Skin epidermis (tissue), 12 donors: ENCODE results near the gene EIF4B.
"Not testable (repeated sequence)": the region's sequence is repeated elsewhere in the genome, so short reads cannot be mapped to it uniquely, and the experiment has no call there.

ENCODE experiments used
- H3K27ac ChIP-seq, 21 experiments: fragments of 200-600 bp; sonication (generic) in 11 of 21; one replicate each; pipeline ENCODE4 v1.5.0; 2020; ENCODE audit warnings: mild to moderate bottlenecking in 3 of 21, inconsistent platforms in 2 of 21, moderate library complexity in 2 of 21
- H3K4me3 ChIP-seq, 7 experiments: fragments of 200-600 bp; sonication (generic) in 2 of 7; one replicate each; pipeline ENCODE4 v1.5.0; 2020; ENCODE audit warnings: inconsistent platforms in 2 of 7, mild to moderate bottlenecking in 2 of 7, moderate library complexity in 1 of 7

EIF4B gene

GRCh38 chr12:52992240-52992639 is 14.0 kb upstream of the EIF4B start:
- not testable (repeated sequence) for H3K4me3 ChIP-seq

DNA sequence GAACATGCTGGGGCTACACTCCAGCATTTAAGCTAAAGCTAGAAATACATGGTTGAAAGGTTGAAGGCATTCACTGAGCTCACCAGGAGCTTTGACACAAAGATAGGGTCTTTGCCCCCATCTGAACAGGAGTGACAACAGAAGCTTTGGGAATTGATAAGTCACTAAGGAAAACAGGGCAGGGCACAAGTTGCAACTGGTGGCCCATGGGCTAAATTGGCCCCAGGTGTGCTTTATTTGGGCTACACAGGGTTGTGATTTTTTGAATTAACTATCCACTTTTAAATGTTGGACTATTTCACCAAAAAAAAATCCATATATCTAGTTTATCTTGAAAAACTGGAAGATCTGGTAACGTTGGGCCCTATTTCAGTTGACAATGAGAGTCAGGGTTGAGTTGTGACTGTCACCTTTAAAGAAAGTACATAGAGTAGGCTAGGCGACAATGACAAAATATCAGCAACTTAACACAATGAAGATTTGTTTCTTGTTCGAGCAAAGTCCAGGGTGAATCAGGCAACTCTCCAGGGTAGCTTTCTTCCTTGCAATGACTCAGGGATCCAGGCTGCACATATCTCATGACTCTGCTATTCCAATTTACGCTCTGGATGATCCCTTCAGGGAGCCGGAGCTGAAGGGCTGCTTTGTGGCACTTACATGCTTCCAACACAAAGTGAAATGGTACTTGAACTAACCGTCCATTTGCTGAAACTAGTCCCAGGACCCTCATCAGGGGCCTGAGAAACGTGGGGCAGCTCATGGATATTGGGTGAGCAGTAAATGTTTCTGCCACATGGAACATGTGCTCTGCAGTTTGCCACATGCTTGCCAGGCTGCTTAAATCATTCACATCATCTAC is 13.3 kb upstream of the EIF4B start:
- H3K4me3 ChIP-seq = no peak overlapping the region

More at GRCh38 chr12:52992240-52992639, 14.0 kb upstream of the EIF4B start:
- not testable (repeated sequence) for H3K27ac ChIP-seq

DNA sequence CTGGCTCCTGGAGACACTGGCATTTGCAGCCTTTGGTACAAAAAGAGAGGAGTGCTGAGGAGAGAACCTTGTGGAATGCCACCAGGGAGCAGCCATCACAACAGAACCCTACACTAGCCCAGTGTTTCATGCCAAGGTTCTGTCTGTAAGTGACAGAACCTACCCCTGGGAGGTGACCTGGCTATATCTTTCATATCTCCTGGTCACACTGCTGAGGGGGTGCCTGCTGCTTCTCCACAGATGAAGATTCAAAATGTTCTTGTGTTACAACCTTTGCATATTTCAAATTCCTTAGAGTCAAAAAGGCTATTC is 12.7 kb upstream of the EIF4B start:
- H3K27ac ChIP-seq = no peak overlapping the region

More for the DNA sequence above, 13.3 kb upstream of the EIF4B start:
- H3K27ac ChIP-seq = no peak overlapping the region

DNA sequence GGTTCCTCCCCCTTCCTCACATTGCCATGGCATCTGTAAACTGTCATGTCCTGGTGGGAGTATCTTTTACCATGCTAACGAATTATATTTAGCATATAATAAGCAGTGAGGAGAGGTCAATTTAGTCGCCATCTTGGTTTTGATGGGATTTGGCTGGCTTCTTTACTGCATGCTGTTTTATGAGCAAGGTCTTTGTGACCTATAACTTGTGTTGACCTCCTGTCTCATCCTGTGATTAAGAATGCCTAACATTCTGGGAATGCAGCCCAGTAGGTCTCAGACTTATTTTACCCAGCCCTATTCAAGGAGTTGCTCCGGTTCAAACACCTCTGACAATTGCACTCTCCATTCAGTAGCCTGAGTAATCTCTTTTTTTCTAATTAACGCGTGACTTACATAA is 2.1 kb upstream of the EIF4B start:
- Histone ChIP-seq H3K4me3 (no peak overlapping the region), H3K27ac (peak overlapping the region in 1 of 21 experiments; percentile 84)

More for the DNA sequence above, 12.7 kb upstream of the EIF4B start:
- no peak overlapping the region for H3K4me3 ChIP-seq

GRCh38 chr12:53004582-53004981 is 1.7 kb upstream of the EIF4B start:
- H3K4me3 ChIP-seq = no peak overlapping the region

DNA sequence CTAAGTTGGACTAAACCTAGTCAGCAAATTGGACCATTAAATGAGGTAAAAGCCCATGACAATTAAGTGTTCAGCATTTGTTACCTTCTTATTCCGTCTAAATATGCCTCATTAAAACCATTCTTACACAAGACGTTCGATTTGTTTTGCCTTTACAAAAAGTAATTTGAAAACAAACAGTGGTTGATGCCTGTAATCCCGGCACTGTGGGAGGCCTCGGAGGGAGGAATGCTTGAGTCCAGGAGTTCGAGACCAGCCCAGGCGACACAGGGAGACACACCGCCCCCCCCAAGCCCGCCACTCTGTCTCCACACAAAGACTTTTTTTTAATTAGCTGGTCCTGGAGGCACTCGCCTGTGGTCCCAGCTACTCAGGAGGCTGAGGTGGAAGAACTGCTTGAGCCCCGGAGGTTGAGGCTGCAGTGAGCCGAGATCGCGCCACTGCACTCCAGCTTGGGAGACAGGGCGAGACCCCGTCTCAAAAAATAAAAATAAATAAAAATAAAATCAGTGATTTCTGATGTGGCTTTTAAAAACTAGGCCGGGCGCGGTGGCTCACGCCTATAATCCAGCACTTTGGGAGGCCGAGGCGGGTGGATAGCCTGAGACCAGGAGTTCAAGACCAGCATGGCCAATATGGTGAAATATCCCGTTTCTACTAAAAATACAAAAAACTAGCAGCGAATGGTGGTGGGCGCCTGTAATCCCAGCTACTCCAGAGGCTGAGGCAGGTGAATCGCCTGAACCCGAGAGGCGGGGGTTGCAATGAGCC is 856 bp upstream of the EIF4B start:
- peak overlapping the region; percentile 59 to 97 (median 87) for H3K4me3 ChIP-seq
- peak overlapping the region; percentile 52 to 92 (median 83) for H3K27ac ChIP-seq

More at GRCh38 chr12:53004582-53004981, 1.7 kb upstream of the EIF4B start:
- peak overlapping the region in 3 of 21 experiments; percentile 34 to 85 (median 84) for H3K27ac ChIP-seq

- Histone ChIP-seq H3K27ac (peak overlapping the region; percentile 71 to 97 (median 89)), H3K4me3 (peak overlapping the region; percentile 59 to 97 (median 87))
Measured at GRCh38 chr12:53006810-53007309, 604 bp downstream of the EIF4B start.

DNA sequence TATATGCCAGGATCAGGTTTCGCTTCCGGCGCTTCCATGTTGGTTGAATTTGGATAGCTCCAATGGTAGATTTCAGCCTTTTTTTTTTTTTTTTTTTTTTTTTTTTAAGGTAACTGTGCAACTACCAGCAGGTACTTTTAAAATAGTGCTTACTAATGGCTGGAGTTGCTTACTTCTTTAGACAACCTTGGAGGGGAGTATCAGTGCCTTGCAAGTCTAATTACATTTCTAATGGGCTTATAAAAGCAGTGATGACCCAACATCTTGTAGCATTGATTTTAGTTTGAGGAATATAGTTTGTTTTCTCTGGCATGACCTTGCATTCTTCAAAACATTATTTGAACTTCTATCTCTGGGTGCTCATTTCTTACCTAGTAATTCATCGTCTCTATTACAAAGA is 1.1 kb downstream of the EIF4B start:
- H3K27ac ChIP-seq = peak overlapping the region in 13 of 21 experiments; percentile 71 to 95 (median 89)
- H3K4me3 ChIP-seq = peak overlapping the region; percentile 59 to 97 (median 87)

- not testable (repeated sequence) for H3K27ac ChIP-seq, H3K4me3 ChIP-seq
Measured at GRCh38 chr12:53008760-53009159, 2.5 kb downstream of the EIF4B start.

DNA sequence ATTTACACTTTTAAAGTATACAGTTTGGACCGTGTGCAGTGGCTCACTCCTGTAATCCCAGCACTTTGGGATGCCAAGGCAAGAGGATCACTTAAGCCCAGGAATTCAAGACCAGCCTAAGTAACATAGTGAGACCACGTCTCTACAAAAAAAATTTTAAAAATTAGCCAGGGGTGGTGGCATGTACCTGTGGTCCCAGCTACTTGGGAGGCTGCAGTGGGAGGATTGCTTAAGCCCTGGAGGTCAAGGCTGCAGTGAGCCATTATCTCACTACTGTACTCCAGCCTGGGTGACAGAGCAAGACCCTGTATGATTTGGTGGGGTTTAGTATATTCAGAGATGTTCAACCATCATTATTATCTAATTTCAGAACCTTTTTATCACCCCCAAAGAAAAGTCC is 4.7 kb downstream of the EIF4B start:
- no peak overlapping the region for H3K4me3 ChIP-seq
- H3K27ac ChIP-seq = no peak overlapping the region

DNA sequence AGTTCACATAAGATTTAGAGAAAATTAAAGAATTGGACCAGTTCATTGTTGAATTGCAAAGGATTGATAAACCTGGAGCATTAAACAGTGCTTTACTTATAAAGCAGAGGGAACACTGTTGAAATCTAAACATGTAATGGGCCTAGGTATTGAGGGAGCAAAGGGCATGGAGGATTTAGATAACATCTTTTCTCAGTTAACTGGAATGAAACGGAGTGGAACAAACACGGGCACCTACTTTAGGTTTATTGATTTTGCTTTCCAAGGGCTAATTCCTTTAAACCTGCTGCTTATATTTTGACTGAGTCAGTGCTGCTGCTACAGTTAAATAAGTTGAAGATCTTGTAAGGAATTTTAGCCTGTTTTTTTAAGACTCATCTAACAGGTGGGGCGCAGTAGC is 5.6 kb downstream of the EIF4B start:
- Histone ChIP-seq H3K27ac (no peak overlapping the region), H3K4me3 (no peak overlapping the region)

DNA sequence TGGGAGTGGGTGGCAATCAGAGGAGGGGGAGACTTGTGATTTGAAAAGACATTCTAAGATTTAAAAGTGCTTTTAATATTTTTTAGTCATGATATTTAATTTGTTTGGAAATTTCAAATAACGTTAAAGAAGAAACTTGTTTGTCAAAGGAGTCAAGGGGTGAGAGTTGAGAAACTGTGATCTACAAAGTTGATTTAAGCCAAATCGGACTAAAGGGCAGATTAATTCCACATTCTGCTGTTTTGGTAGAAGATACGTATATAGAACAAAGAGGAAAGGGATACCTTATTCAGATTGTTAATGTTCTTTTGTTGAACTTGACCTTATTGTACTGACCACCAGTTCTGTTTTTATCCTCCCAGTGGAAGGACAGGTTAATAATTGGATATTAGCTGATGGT is 6.7 kb downstream of the EIF4B start:
- no peak overlapping the region for H3K27ac ChIP-seq

GRCh38 chr12:53014709-53015108 is 8.5 kb downstream of the EIF4B start:
- H3K27ac ChIP-seq = no peak overlapping the region

More for the DNA sequence above, 6.7 kb downstream of the EIF4B start:
- H3K4me3 ChIP-seq = no peak overlapping the region

GRCh38 chr12:53025250-53025649 is 19.0 kb downstream of the EIF4B start:
- Histone ChIP-seq H3K27ac (no peak overlapping the region), H3K4me3 (no peak overlapping the region)

More at GRCh38 chr12:53014709-53015108, 8.5 kb downstream of the EIF4B start:
- H3K4me3 ChIP-seq = no peak overlapping the region

DNA sequence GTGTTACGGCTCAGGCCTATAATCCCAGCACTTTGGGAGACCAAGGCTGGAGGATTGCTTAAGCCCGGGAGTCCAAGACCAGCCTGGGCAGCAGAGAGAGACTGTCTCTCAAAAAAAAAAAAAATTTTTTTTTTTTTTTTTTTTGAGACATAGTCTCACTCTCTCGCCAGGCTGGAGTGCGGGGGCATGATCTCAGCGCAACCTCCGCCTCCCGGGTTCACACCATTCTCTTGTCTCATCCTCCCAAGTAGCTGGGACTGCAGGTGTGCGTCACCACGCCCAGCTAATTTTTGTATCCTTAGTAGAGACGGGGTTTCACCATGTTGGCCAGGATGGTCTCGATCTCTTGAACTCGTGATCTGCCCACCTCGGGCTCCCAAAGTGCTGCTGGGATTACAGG is 20.8 kb downstream of the EIF4B start:
- not testable (repeated sequence) for H3K4me3 ChIP-seq, H3K27ac ChIP-seq

DNA sequence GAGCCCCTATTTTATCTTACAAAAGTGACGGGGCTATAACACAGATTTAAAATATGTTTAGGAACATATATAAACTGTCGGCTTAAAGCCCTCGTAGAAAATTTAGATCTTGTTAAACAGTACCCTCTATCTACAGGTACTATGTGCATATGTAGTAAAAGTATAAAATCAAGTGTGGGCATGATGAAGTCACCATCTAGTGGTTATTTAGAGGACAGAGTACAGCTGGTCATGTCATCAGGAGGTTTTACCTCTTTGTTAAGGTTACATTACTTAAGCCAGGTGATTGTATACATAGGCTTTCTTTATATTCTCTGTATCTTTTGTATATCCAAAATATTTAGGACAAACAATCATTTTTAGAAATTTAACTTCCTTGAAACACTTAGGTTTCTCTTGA is 25.4 kb downstream of the EIF4B start:
- no peak overlapping the region for H3K27ac ChIP-seq
- H3K4me3 ChIP-seq = no peak overlapping the region

GRCh38 chr12:53033832-53034231 is 27.6 kb downstream of the EIF4B start:
- H3K4me3 ChIP-seq, H3K27ac ChIP-seq: not testable (repeated sequence)

- no peak overlapping the region for H3K27ac ChIP-seq
Measured at GRCh38 chr12:53034459-53034858, 28.2 kb downstream of the EIF4B start.

DNA sequence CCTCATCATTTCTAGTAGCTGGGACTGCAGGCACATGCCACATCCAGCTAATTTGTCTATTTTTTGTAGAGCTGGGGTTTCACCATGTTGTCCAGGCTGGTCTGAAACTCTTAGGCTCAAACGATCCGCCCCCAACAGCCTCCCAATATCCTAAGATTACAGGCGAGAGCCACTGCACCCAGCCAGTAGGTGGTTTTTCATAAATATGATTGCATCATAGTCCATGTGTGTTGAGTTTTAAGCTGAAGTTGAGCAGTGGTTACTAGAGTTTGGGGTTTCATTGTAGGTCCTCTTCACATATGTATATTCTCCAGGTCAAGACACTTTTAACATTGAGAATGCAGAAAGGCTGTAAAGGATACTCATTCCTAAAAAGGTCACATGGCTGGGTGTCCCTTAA is 30.5 kb downstream of the EIF4B start:
- H3K27ac ChIP-seq = no peak overlapping the region
- H3K4me3 ChIP-seq = no peak overlapping the region

More at GRCh38 chr12:53034459-53034858, 28.2 kb downstream of the EIF4B start:
- H3K4me3 ChIP-seq = no peak overlapping the region

DNA sequence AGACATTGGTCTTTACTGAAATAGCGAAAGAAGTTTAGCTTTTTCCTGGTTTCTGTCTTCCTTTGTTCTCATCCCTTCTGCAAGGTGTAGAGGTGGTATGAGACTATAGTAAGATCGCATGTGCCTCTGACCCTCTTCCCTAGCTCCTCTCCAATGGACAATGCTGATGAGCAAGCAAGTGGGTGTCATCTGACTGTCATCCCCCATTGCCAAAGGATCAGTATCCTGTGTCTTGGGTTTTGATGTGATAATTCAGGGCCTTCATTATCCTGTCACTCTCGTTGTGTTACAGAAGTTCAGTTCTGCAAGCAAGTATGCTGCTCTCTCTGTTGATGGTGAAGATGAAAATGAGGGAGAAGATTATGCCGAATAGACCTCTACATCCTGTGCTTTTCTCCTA is 33.6 kb downstream of the EIF4B start:
- Histone ChIP-seq H3K27ac (peak overlapping the region in 4 of 21 experiments; percentile 26 to 69 (median 47)), H3K4me3 (no peak overlapping the region)
